HepG2 (cell line): Measurements from ENCODE around the gene BTG3. TPM values are rescaled to one million over a fixed set of nuclear protein-coding genes. Genes with fewer than 3 reads are reported as not detected.
A peak's percentile ranks its signal among the peaks of the same experiment; 100 is the strongest.

Source experiments
- ARID2 ChIP-seq: sonication (generic); formaldehyde crosslinking; IDR thresholded peaks from 2 replicates; pipeline ENCODE4 v1.8.1; 2022; ENCODE audit warnings: mild to moderate bottlenecking, missing genetic modification reagents, borderline replicate concordance
- ARID4A ChIP-seq: sonication (generic); formaldehyde crosslinking; IDR thresholded peaks from 2 replicates; pipeline ENCODE4 v1.5.0; 2020; ENCODE audit warnings: mild to moderate bottlenecking, missing genetic modification reagents, borderline replicate concordance
- ATF5 ChIP-seq: sonication (generic); formaldehyde crosslinking; IDR thresholded peaks from 2 replicates; pipeline ENCODE4 v1.4.0; 2020; ENCODE audit warnings: mild to moderate bottlenecking, low read depth, missing genetic modification reagents
- DMTF1 ChIP-seq: sonication (generic); formaldehyde crosslinking; IDR thresholded peaks from 2 replicates; pipeline ENCODE4 v1.4.0; 2020; ENCODE audit warnings: mild to moderate bottlenecking, missing genetic modification reagents
- DRAP1 ChIP-seq: IDR thresholded peaks from 2 replicates; pipeline ENCODE4 v1.6.1; 2016; ENCODE audit warnings: missing genetic modification reagents, missing compliant biosample characterization
- GMEB2 ChIP-seq: IDR thresholded peaks from 2 replicates; pipeline ENCODE4 v1.6.1; 2016; ENCODE audit warnings: missing biosample characterization, missing genetic modification reagents, low read depth
- SMARCC2 ChIP-seq: fragments of 450-650 bp; IDR thresholded peaks from 2 replicates; pipeline ENCODE4 v1.6.1; 2017; ENCODE audit warnings: antibody characterized with exemption, mild to moderate bottlenecking
- THAP8 ChIP-seq: sonication (generic); formaldehyde crosslinking; IDR thresholded peaks from 2 replicates; pipeline ENCODE4 v1.5.1; 2020; ENCODE audit warnings: missing genetic modification reagents, mild to moderate bottlenecking, borderline replicate concordance
- ZNF44 ChIP-seq: sonication (generic); formaldehyde crosslinking; IDR thresholded peaks from 2 replicates; pipeline ENCODE4 v1.5.1; 2020; ENCODE audit warnings: mild to moderate bottlenecking, missing genetic modification reagents
- ZNF513 ChIP-seq: sonication (generic); formaldehyde crosslinking; conservative IDR thresholded peaks from 2 replicates; pipeline ENCODE4 v1.5.0; 2020; ENCODE audit warnings: missing genetic modification reagents
- ZNF747 ChIP-seq: sonication (generic); formaldehyde crosslinking; IDR thresholded peaks from 2 replicates; pipeline ENCODE4 v1.8.1; 2023; ENCODE audit warnings: missing genetic modification reagents, mild to moderate bottlenecking, borderline replicate concordance
- polyA plus RNA-seq, 8 experiments: library from polyadenylated mRNA; depleted of rRNA in 3 of 8; stranded (reverse) in 7 of 8; unstranded in 1 of 8; fragments of >200 nt; fragmentation: Illumina TruSeq in 4 of 8; extraction: Trizol in 4 of 8; gene quantifications; 2 replicates each; pipeline versions ENCODE4 v1.2.1 to v1.2.3, GENCODE V29; 2011 to 2016; ENCODE audit warnings: low read depth in 4 of 8, missing spikeins in 1 of 8, mixed read lengths in 1 of 8; ENCODE audit not compliant: insufficient read depth in 1 of 8
- total RNA-seq, 5 experiments: library from RNA; depleted of rRNA; stranded (reverse); fragments of >200 nt; fragmentation: Illumina TruSeq; extraction: Trizol; gene quantifications; 2 replicates each; pipeline ENCODE4 v1.2.3, GENCODE V29; 2016; ENCODE audit warnings: low read depth in 1 of 5

Gene BTG3
- total and polyA plus RNA-seq, 2 of the 13 experiments (the other 11 are each of a cell fraction or from before 2014, with no cell fraction given), result 13.9 to 27.4 TPM

GRCh38 chr21:17612565-17613241, at the start of gene BTG3 (continued):
- TF ChIP-seq ARID4A (peak; percentile 84), DRAP1 (CRISPR knock-in tag) (peak; percentile 38; the same call in 1 of the 2 replicates), ZNF44 (CRISPR knock-in tag) (no peak), ARID2 (CRISPR knock-in tag) (no peak), DMTF1 (no peak), ZNF513 (no peak), ATF5 (0 out of 2 replicates have a peak, but pooled peaks have one; percentile 35), GMEB2 (CRISPR knock-in tag) (no peak), THAP8 (no peak), SMARCC2 (no peak), ZNF747 (CRISPR knock-in tag) (no peak)
